ENCODE results near the gene HTR2C.
"Not testable (repeated sequence)": the region's sequence is repeated elsewhere in the genome, so short reads cannot be mapped to it uniquely, and the experiment has no call there.

HTR2C gene

DNA sequence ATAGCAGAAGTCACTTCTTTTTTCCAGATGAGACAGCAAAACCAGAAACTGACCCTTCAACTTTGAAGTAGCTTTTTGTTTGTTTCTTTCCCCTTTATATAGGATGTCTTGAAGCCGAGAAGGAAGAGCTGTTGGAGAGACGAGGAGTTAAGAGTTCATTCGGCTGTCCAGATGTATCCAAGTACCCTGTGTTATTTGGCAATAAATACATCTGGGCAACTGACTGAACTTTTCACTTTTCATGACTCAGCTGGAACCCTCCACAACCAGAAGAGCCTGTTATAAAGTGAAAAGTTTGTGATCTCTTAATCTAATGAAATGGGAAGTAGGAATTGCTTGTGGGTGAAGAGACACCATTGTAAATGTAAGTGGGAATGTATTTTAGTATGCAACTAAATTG, 131.2 kb downstream of the HTR2C start:
- no peak for ATAC-seq

DNA sequence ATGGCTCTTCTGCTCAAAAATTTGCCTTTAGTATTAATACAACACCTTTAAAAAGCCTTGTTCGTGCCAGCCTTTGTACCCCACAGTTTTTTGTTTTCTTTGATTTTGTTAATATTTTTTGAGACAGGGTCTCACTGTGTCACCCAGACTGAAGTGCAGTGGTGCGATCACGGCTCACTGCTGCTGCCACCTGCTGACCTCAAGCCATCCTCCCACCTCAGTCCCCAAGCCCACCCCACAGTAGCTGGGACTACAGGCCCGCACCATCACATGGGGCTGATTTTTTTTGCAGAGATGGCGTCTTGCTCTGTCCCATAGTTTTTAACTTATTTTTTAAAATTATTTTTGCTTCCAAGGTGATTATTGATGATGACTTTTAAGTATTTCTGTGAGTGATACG, 134.0 kb downstream of the HTR2C start:
- no peak for ATAC-seq

GRCh38 chrX:114766541-114766940, 182.7 kb downstream of the HTR2C start:
- no peak for ATAC-seq

GRCh38 chrX:114774691-114775090, 190.8 kb downstream of the HTR2C start:
- no peak for ATAC-seq

GRCh38 chrX:114782925-114783324, 199.0 kb downstream of the HTR2C start:
- ATAC-seq = no peak

DNA sequence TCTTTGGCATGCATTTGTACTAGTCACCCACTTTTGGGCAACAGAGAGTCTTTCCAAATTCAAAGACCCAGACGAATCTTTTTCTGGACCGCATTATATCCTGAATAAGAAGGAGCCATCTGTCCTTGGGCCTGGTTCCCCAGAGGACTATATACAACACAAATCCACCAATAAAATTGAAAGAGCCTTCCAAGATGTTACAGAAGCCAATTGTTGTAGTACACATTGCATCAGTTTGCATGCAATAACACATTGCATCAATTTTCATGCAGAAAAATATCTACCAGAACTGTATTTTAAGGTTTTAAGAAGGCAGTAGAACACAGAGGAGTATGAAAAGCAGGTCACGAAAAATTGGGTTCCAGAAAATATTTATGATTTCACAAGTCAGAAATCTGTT, 203.2 kb downstream of the HTR2C start:
- no peak for ATAC-seq

DNA sequence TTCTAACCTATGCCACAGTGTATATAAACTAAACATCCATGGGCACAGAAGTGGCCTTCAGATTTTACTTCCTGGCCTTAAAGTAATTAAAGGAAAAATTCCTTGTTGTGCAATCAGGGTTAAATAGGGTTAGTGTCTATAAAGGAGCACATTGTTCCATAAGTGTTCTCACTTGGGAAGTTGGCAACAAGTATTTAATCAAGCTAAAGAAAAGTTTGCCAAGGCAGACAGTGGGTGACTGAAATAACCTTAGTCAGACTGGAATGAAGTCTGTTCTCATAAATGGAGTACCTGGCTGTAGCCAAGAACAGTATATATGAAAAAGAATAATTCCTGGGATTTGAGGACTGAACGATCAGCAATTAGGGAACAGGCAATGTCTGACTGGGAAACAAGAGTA, 213.6 kb downstream of the HTR2C start:
- ATAC-seq = no peak

GRCh38 chrX:114798907-114799306, 215.0 kb downstream of the HTR2C start:
- no peak for ATAC-seq

- no peak for ATAC-seq
Observed at GRCh38 chrX:114800719-114801118, 216.8 kb downstream of the HTR2C start.

- no peak for ATAC-seq
Observed at GRCh38 chrX:114819509-114819908, 235.6 kb downstream of the HTR2C start.

DNA sequence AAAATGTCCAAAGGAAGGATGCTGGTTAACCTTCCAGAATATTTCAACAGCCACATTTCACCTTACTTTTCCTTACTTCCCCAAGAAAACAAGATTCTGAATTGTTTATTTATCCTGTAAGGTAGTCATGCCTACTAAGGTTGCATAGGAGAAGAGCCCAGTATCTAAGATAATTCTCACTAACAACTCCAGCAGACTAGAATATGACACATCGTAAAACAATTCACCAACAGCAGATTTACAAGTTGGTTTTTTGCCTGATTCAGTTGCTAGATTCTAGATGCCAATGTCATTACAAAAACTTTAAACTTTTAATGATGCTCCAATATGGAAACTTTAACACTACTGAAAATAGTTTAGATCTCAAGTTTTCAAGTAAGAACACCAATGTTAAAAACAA, 257.2 kb downstream of the HTR2C start:
- ATAC-seq = no peak

DNA sequence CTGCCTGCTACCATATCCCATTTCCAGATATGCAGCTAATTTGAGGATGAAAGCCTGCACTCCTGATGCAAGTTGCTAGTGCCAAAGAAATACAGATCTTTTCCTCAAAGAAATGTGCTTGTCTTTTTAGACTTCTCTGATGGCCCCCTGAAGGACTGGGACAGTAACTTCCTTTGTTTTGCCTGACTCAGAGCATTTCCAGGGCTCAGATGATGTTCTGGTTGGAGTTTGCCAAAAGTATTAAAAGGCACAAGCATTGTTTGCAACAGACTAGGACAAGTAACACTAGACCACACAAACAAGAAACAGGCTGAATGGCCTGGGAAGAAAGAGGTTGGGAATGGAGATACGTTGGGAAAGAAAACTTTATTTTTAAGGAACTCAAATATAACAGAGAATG, 258.3 kb downstream of the HTR2C start:
- ATAC-seq = no peak

- ATAC-seq = no peak
Observed at GRCh38 chrX:114889481-114889880, 305.6 kb downstream of the HTR2C start.

DNA sequence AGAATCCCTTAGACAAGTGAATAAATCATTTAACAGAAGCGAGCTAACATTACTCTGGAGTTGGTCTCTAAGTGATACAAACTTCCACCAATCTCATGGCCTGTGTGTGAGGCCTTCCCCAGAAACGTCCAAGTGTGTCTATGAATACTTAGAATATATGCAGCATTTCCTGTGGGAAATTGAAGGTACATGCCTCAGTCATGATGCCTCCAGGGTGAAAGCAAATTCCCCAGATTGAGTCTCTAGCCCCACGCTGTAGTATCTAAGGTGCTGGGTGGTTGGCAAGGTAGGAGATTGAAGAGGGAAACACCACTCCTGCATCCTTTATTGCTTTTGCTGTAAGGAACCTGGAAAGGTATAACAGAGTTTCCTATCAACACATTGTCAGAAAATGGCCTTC, 319.7 kb downstream of the HTR2C start:
- no peak for ATAC-seq

GRCh38 chrX:114905251-114905650, 321.4 kb downstream of the HTR2C start:
- no peak for ATAC-seq

GRCh38 chrX:114906984-114907510, 323.2 kb downstream of the HTR2C start:
- ATAC-seq = no peak

GRCh38 chrX:114924423-114924822, 340.5 kb downstream of the HTR2C start:
- no peak for ATAC-seq

DNA sequence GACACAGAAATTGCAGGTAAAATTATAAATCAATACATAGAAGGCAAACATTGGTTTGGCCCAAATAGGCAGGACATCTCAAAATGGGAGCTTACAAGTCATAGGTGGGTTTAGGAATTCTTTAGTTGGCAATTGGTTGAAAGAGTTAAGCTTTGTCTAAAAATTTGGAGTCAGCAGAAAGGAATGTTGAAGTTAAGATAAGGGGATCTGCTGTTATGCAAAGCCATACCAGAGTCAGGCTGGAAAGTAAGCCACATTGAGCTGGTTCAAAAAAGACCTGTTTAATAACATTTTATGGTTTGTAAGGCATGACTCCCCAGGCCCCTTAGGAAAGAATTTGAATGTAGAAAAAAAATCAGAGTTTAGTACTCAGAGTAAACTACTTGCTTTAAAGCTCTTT, 341.0 kb downstream of the HTR2C start:
- no peak for ATAC-seq

DNA sequence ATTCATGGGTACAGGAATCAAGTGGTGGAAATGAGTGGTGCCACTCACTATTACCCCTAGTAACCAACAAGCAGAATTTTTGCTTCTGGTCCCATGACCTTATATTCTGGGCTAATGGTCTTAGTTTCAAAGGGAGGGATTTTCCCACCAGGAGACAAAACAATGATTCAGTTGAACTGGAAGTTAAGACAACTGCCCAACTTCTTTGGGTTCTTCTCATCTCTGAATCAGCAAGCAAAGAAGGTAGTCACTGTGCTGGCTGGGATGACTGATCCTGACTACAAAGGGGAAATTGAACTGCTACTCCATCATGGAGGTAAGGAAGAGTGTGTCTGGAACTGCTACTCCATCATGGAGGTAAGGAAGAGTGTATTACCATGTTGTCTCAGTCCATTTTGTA, 346.3 kb downstream of the HTR2C start:
- ATAC-seq = no peak

- ATAC-seq = no peak
Observed at GRCh38 chrX:114932550-114932949, 348.7 kb downstream of the HTR2C start.

- not testable (repeated sequence) for ATAC-seq
Observed at GRCh38 chrX:114933291-114933690, 349.4 kb downstream of the HTR2C start.

- ATAC-seq = not testable (repeated sequence)
Observed at GRCh38 chrX:114937090-114937489, 353.2 kb downstream of the HTR2C start.

DNA sequence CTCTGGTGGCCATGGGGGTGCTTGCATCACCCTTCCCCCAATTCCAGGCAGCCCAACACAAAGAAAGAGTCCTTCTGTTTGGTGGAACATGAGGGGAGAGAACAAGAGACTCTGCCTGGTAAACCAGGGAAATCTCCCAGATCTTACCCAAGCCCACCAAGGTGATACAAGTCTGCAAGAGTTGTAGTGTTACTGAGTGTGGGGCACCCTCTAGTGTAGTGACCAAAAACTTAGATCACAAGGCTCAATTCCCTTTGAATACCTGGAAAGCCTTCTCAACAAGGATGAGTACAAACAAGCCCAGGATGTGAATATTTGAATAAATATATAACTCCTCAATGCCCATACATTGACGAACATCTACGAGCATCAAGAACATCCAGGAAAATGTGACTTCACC, 368.8 kb downstream of the HTR2C start:
- no peak for ATAC-seq

Data from activated CD4-positive, CD25-positive, alpha-beta regulatory T cell treated with anti-CD3 and anti-CD28 coated beads, Interleukin-2, amount 50 U/mL, for 24 hours (primary cell).